ENCODE data around the gene CRMP1.

CRMP1 gene

GRCh38 chr4:5919044-5919443 lies 26.2 kb upstream of the CRMP1 start:
- no peak for DNase-seq

GRCh38 chr4:5918331-5918985 lies 25.6 kb upstream of the CRMP1 start:
- DNase-seq = no peak

- DNase-seq = no peak
These were observed 24.8 kb upstream of the CRMP1 start for GRCh38 chr4:5917672-5918071.

GRCh38 chr4:5916229-5916628 lies 23.3 kb upstream of the CRMP1 start:
- DNase-seq = no peak

GRCh38 chr4:5913454-5913853 lies 20.6 kb upstream of the CRMP1 start:
- DNase-seq = no peak

GRCh38 chr4:5912614-5913019 lies 19.7 kb upstream of the CRMP1 start:
- no peak for DNase-seq

- DNase-seq = no peak
These were observed 16.1 kb upstream of the CRMP1 start for GRCh38 chr4:5908876-5909427.

- DNase-seq = no peak
These were observed 13.3 kb upstream of the CRMP1 start for GRCh38 chr4:5906191-5906590.

GRCh38 chr4:5905714-5906113 lies 12.8 kb upstream of the CRMP1 start:
- no peak for DNase-seq

- DNase-seq = no peak
These were observed 8.0 kb upstream of the CRMP1 start for GRCh38 chr4:5900844-5901243.

GRCh38 chr4:5899881-5900280 lies 7.0 kb upstream of the CRMP1 start:
- DNase-seq = no peak

- no peak for DNase-seq
These were observed 6.5 kb upstream of the CRMP1 start for GRCh38 chr4:5899396-5899795.

- no peak for DNase-seq
These were observed 4.8 kb upstream of the CRMP1 start for GRCh38 chr4:5897674-5898073.

- DNase-seq = no peak
These were observed 2.4 kb upstream of the CRMP1 start for GRCh38 chr4:5895287-5895686.

GRCh38 chr4:5894266-5894665 lies 1.4 kb upstream of the CRMP1 start:
- no peak for DNase-seq

GRCh38 chr4:5893591-5893990 lies 705 bp upstream of the CRMP1 start:
- no peak for DNase-seq

GRCh38 chr4:5892323-5893003 lies 423 bp downstream of the CRMP1 start:
- DNase-seq = no peak

- no peak for DNase-seq
These were observed 1.1 kb downstream of the CRMP1 start for GRCh38 chr4:5891563-5892322.

GRCh38 chr4:5890063-5890727 lies 2.7 kb downstream of the CRMP1 start:
- DNase-seq = no peak

GRCh38 chr4:5889002-5889696 lies 3.7 kb downstream of the CRMP1 start:
- no peak for DNase-seq

- DNase-seq = no peak
These were observed 4.5 kb downstream of the CRMP1 start for GRCh38 chr4:5888222-5889001.

Data from activated T-cell treated with anti-CD3 and anti-CD28 coated beads for 4 hours (primary cell).